H1 (cell line): ENCODE data around the gene TRPM6. TPM values are rescaled to one million over a fixed set of nuclear protein-coding genes. Genes with fewer than 3 reads are reported as not detected.

ENCODE experiments used
- SUZ12 ChIP-seq: fragments of 200-600 bp; sonication (generic); IDR thresholded peaks from 2 replicates; pipeline ENCODE4 v1.6.1; 2012; ENCODE audit warnings: mild to moderate bottlenecking, inconsistent platforms, low read length, moderate library complexity, mixed read lengths
- polyA plus RNA-seq, 7 experiments: library from polyadenylated mRNA; depleted of rRNA in 3 of 7; stranded (reverse) in 5 of 7; unstranded in 2 of 7; fragments of >200 nt in 5 of 7; fragments of 200-250 nt in 2 of 7; gene quantifications; 1 replicate in 5 of 7; 2 replicates in 1 of 7; 4 replicates in 1 of 7; pipeline versions ENCODE4 v1.2.1 to v1.2.3, GENCODE V29; 2011 to 2013; ENCODE audit warnings: missing spikeins in 2 of 7, mixed read lengths in 2 of 7
- total RNA-seq: library from RNA; stranded (reverse); fragmentation: NEBNext Ultra II Directional; extraction: Animal tissue kit (Norgen Biotek cat#: 25700); gene quantifications from 2 replicates; pipeline ENCODE4 v1.2.1, GENCODE V29; 2021

TRPM6 gene
- total and polyA plus RNA-seq, 2 of the 8 experiments (the other 6 are each of a cell fraction or from before 2014, with no cell fraction given): 0.45 to 1.5 TPM

- no peak for TF ChIP-seq SUZ12
These were observed 12.1 kb downstream of the TRPM6 start (continued) for GRCh38 chr9:74875656-74876055.
